ENCODE results near the gene MRPS23.

The MRPS23 gene

DNA sequence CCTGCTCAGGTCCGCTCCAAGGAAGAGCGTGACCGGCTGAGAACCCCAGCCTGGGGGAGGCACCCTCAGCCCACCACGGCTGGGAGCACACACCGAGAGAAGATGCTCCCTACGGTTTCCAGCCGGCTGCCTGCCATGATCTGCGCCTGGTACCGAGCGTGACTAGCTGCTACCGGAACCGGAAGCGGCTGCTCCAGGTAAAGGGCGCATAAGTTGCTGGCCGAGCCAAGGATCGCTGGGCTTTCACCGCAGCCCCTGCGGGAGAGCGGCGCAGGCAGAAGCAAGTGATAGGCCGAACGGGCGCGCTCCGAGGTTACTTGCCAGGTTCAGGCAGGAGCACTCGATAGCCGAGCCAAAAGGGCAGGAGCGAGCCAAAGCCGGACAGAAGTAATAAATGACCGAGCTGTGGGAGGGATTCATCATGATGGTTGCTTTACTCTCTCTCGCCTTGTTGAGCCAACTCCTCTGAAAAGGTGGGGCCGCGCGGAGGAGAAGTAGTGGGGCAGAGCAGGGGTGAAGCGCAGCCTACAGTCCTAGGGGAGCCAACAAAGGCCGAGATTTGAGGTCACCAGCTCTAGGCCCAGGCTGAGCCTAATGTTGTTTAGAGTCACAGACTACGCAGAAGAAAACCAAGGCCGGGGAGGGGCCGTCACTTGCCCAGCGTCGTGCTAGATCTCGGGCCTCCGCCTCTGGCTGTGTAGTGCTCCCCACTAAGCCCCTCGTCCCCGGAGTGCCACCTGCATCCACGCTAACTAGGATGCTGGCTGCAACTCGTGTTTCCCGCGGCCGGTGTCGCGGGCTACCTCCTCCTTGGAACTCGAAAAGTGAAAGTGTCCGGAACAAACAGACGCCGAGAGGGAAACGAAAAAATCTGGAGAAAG is at the start of gene MRPS23:
Gene MRPS23, minus strand, starts transcription at position 171 of the 881 bp plus-strand sequence. Its CDS starts 34 bp downstream, at position 137.
- peak; percentile 98 for DNase-seq (ENCODE audit: low spot score)

- DNase-seq (ENCODE audit: low spot score) = no peak
Measured at GRCh38 chr17:57899391-57899790, 49.5 kb upstream of the MRPS23 start.

DNA sequence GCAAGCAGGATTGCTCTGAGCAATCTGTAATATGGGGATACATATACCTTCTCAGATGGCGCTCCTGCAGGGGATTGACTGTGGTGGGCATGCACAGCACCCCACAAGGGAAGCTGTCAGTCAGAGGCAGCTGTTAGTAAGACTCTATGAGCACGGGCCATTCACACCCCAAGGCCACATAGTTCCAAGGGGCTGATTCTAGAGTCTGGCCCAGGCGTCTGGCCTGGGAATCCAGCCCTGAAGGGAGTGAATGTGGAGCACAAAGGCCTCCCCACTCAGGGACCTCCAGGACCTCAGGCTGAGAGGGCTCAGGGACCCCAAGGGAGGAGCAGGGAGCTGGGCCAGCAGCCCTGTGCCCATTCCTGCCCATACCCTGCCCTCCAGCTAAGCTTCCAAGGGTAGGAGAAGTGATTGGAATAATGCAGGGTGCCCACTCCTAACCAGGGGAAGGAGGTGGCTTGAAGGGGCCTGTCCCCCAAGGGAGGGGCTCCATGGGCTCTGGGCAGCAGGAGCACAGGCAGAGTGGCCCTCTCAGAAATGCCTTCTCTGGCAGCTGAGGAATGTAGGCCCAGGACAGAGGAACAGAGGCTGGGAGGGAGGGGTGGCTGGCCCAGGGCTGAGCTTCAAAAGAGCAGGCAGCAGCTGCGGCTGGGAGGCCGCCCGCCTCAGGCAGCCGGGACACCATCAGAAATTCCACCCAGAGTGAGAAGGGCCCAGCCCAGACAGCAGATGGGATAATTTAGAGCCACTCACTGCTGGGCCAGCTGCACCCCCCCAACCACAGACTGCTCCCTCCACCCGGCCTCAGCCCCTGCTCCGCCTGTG is 48.9 kb upstream of the MRPS23 start:
- peak; percentile 93 for DNase-seq (ENCODE audit: low spot score)

- no peak for DNase-seq (ENCODE audit: low spot score)
Measured at GRCh38 chr17:57895382-57896060, 45.7 kb upstream of the MRPS23 start.

DNA sequence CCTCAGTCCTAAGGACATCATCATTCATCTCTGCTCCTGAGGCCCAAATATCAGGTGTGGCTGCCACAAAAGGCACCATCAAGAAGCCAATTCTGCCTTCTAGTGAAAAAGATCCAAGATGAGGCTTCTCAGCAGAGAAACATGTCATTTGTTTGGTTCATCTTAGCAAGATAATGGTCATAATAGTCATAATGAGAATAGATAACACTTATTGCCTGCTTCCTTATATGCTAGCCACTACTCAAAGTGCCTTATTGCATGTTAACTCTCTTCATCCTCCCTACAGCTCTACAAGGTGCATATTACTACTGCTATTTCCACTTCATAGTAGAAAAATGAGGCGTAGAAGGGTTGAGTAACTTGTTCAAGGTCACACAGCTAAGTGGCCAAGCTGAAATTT is 45.0 kb upstream of the MRPS23 start:
- DNase-seq (ENCODE audit: low spot score) = no peak

- no peak for DNase-seq (ENCODE audit: low spot score)
Measured at GRCh38 chr17:57892820-57893595, 43.2 kb upstream of the MRPS23 start.

DNA sequence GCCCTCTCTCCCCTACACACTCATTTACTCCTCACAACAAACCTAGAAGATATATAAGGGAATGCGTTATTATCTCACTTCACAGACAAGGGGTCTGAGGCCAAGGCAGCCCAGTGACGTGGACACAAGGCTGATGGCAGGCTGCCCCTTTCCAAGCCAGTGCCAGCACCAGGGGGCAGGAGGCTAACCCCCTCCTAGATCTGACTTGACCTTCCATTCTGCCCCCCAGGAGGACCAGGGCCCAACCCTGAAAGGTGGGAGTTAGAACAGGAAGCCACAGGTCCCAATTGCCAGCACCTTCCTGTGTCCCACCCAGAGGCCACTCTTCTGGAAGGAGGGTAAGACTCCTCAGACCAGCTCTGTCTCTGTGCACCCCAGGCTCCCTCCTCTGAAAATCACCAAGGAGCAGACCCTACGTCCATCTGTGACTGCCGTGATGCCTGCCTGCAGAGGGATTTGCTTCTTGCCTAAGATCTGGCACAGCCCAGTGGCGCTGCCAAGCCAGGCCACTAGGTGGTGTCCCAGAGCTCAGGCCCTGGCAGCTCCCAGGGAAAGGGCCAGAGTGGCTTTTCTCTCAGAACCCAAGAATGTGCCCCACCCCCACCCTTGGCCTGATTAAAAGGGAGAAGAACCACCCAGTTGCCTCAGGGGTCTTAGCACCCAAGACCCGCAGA is 42.4 kb upstream of the MRPS23 start:
- DNase-seq (ENCODE audit: low spot score) = peak; percentile 92

DNA sequence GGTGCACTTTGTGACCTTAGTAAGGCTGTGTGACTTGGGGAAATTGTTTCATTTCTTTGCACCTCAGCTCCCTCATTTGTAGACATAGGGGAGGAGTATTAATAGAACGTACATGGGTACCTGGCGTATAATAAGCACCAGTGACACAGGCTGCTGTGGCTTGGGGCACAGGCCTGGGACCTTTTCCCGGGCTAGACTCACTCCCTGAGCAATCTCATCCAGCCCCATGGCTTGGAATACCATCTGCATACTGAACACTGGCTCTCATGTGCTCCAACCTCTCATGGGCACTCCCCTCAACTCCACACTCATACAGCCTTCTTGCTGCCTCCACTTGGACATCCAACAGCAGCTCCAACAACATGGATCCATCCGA is 41.0 kb upstream of the MRPS23 start:
- no peak for DNase-seq (ENCODE audit: low spot score)

- DNase-seq (ENCODE audit: low spot score) = no peak
Measured at GRCh38 chr17:57889892-57890856, 40.3 kb upstream of the MRPS23 start.

GRCh38 chr17:57889252-57889651 is 39.4 kb upstream of the MRPS23 start:
- no peak for DNase-seq (ENCODE audit: low spot score)

DNA sequence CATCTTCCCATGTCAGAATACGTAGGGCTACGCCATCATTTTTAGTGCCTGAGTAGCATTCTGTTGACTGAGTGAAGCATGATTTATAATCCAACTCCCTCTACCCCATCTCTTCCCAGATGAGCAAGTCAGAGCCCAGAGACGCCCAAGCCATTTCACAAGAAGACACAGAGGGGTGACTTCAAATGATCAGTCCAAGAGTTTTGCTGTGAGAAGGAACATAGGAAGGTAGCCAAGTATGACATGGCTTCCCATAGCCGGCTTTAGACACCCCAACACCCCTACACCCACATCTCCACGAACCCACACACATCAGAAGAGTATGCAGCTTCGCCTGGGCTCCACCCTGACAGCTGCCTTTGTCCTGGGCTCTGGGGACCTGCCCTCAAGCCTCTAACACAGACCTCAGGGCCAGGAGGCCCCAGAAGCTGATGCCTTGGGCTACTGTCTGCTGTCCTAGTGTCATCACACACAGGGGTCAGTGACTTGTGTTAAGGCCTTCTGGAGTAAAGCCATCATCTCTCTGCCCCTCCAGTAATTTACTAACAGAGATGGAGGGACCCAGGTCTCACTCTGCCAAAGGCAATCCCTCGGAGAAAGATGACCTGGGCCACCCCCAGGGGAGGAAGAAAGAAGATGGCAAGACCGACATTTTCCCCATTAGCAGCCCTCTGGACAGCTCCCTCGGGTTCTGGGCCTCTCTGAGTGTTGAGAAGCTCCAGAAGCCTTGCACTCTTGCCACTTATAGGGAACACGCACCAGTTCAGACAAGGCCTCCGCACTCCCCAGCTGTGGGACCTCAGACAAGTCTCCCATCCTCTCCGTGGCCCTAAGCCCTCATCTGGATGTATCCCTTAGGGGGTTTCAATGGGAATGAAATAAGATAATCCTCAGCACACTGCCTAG is 38.7 kb upstream of the MRPS23 start:
- no peak for DNase-seq (ENCODE audit: low spot score)

DNA sequence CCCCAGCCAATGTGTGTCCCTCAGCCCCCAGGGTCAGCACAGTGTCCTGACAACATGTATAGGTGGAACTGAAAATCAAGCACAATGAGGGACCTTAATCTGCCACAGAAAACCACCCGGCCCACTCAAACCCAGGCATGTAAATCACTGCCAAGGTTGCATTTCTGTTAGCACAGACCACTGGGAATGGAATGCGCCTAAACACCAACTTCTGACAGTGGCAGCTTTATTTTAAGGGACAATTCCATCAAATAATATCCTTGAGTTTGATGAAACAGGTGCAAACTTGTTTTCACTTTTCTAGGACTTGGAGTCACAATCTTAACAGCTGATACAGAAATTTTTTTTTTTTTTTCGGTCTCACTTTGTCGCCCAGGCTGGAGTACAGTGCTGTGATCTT is 37.3 kb upstream of the MRPS23 start:
- no peak for DNase-seq (ENCODE audit: low spot score)

GRCh38 chr17:57886020-57886419 is 36.2 kb upstream of the MRPS23 start:
- DNase-seq (ENCODE audit: low spot score) = no peak

DNA sequence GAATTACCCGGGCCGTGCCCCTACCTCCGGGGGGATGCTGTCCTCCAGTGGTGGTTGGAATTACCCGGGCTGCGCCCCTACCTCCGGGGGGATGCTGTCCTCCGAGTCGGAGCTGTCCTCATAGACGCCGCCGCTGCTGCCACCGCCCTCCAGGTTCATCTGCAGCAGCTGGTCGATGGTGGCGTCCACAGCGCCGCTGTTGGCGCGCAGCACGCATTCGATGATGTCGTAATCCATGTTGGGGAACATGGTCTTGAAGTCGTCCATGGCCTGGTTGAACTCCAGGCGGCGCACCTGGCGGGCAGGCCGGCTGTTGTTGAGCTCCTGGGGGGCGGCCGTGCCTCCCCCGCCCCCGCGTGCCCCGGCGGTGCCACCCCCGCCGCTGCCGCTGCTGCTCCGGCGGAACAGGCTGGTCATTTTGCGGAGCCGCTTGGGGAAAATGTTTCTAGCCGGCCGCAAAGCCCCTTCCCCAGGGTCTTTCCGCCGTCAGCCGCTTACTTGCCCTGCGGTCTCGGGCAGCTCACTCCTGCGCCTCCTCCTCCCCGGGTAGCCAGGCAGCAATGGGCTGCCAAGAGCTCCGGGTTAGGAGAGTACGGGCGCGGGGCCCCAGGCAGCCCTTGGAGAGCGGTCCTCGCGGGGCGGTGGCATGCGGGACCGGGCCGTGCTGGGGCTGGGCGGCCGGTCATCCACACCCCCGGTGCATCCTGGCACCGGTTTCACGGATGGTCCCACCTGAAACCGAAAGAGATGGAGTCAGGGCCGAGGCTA is 35.5 kb upstream of the MRPS23 start:
- DNase-seq (ENCODE audit: low spot score) = no peak

- DNase-seq (ENCODE audit: low spot score) = no peak
Measured at GRCh38 chr17:57881783-57882351, 32.0 kb upstream of the MRPS23 start.

GRCh38 chr17:57881143-57881542 is 31.3 kb upstream of the MRPS23 start:
- DNase-seq (ENCODE audit: low spot score) = no peak

GRCh38 chr17:57880086-57880456 is 30.2 kb upstream of the MRPS23 start:
- DNase-seq (ENCODE audit: low spot score) = no peak

All from D341Med (cell line).